ENCODE results near the gene SLFN14.

SLFN14 gene

GRCh38 chr17:35578197-35578928 lies 17.7 kb upstream of the SLFN14 start, which contains the start of gene PEX12 (continued):
- TF ChIP-seq, protein P1, sequence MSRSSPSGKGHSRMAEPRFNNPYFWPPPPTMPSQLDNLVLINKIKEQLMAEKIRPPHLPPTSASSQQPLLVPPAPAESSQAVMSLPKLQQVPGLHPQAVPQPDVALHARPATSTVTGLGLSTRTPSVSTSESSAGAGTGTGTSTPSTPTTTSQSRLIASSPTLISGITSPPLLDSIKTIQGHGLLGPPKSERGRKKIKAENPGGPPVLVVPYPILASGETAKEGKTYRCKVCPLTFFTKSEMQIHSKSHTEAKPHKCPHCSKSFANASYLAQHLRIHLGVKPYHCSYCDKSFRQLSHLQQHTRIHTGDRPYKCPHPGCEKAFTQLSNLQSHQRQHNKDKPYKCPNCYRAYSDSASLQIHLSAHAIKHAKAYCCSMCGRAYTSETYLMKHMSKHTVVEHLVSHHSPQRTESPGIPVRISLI (tag by site-specific recombination; IDR thresholded peaks at IDR 0.05): no peak
- TF ChIP-seq ZSCAN30 (tag by site-specific recombination; IDR thresholded peaks at IDR 0.05): peak; percentile 14; the same call in 1 of the 2 replicates
- TF ChIP-seq ZNF596 (tag by site-specific recombination; IDR thresholded peaks at IDR 0.05): no peak
- no peak for TF ChIP-seq TRIM28 (IDR thresholded peaks at IDR 0.05; ENCODE audit: borderline replicate concordance, low read length)
- peak; percentile 79 for TF ChIP-seq GLIS2 (tag by site-specific recombination; IDR thresholded peaks at IDR 0.05)
- peak; percentile 75; the same call in 1 of the 2 replicates for TF ChIP-seq ZNF639 (tag by site-specific recombination; IDR thresholded peaks at IDR 0.05)
- no peak for TF ChIP-seq ZNF175 (tag by site-specific recombination; IDR thresholded peaks at IDR 0.05)
- TF ChIP-seq SP2 (tag by site-specific recombination; IDR thresholded peaks at IDR 0.05): peak; percentile 84
- TF ChIP-seq SALL2 (tag by site-specific recombination; IDR thresholded peaks at IDR 0.05; ENCODE audit: borderline replicate concordance): no peak
- peak; percentile 71; the same call in 1 of the 2 replicates for TF ChIP-seq ZEB2 (tag by site-specific recombination; IDR thresholded peaks at IDR 0.05)
- TF ChIP-seq, protein P2, sequence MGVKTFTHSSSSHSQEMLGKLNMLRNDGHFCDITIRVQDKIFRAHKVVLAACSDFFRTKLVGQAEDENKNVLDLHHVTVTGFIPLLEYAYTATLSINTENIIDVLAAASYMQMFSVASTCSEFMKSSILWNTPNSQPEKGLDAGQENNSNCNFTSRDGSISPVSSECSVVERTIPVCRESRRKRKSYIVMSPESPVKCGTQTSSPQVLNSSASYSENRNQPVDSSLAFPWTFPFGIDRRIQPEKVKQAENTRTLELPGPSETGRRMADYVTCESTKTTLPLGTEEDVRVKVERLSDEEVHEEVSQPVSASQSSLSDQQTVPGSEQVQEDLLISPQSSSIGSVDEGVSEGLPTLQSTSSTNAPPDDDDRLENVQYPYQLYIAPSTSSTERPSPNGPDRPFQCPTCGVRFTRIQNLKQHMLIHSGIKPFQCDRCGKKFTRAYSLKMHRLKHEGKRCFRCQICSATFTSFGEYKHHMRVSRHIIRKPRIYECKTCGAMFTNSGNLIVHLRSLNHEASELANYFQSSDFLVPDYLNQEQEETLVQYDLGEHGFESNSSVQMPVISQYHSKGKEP (tag by site-specific recombination; IDR thresholded peaks at IDR 0.05): no peak; the same call in 1 of the 2 replicates
- TF ChIP-seq ZNF121 (tag by site-specific recombination; IDR thresholded peaks at IDR 0.05): no peak
- peak; percentile 69; the same call in 1 of the 2 replicates for TF ChIP-seq ZFP37 (tag by site-specific recombination; IDR thresholded peaks at IDR 0.05)
- no peak for TF ChIP-seq GFI1B (tag by site-specific recombination; IDR thresholded peaks at IDR 0.05)
- TF ChIP-seq ZNF629 (tag by site-specific recombination; IDR thresholded peaks at IDR 0.05): peak; percentile 95
- no peak for TF ChIP-seq PRDM6 (tag by site-specific recombination; IDR thresholded peaks at IDR 0.05)
- TF ChIP-seq SETDB1 (IDR thresholded peaks at IDR 0.05; ENCODE audit: insufficient read length, low read length): no peak
- TF ChIP-seq ZNF560 (tag by site-specific recombination; IDR thresholded peaks at IDR 0.05; ENCODE audit: borderline replicate concordance): no peak
- no peak for TF ChIP-seq ZNF404 (tag by site-specific recombination; IDR thresholded peaks at IDR 0.05)
- no peak for TF ChIP-seq ZNF704 (tag by site-specific recombination; IDR thresholded peaks at IDR 0.05)
- 0 out of 2 replicates have a peak, but pooled peaks have one; percentile 2 for TF ChIP-seq ZNF146 (tag by site-specific recombination; IDR thresholded peaks at IDR 0.05)
- TF ChIP-seq ZNF549 (tag by site-specific recombination; IDR thresholded peaks at IDR 0.05): no peak
- peak; percentile 77 for TF ChIP-seq KLF9 (tag by site-specific recombination; IDR thresholded peaks at IDR 0.05; ENCODE audit: low read depth)
- no peak for TF ChIP-seq ZFP69B (tag by site-specific recombination; IDR thresholded peaks at IDR 0.05)
- TF ChIP-seq ZNF423 (tag by site-specific recombination; IDR thresholded peaks at IDR 0.05): no peak
- no peak for TF ChIP-seq ZNF776 (tag by site-specific recombination; IDR thresholded peaks at IDR 0.05; ENCODE audit: borderline replicate concordance)
- TF ChIP-seq, protein P3, sequence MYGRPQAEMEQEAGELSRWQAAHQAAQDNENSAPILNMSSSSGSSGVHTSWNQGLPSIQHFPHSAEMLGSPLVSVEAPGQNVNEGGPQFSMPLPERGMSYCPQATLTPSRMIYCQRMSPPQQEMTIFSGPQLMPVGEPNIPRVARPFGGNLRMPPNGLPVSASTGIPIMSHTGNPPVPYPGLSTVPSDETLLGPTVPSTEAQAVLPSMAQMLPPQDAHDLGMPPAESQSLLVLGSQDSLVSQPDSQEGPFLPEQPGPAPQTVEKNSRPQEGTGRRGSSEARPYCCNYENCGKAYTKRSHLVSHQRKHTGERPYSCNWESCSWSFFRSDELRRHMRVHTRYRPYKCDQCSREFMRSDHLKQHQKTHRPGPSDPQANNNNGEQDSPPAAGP (tag by site-specific recombination; IDR thresholded peaks at IDR 0.05): no peak; the same call in 1 of the 2 replicates
- TF ChIP-seq ZNF214 (tag by site-specific recombination; IDR thresholded peaks at IDR 0.05; ENCODE audit: borderline replicate concordance): no peak
- TF ChIP-seq ZNF768 (tag by site-specific recombination; IDR thresholded peaks at IDR 0.05): no peak
- TF ChIP-seq, protein P4, sequence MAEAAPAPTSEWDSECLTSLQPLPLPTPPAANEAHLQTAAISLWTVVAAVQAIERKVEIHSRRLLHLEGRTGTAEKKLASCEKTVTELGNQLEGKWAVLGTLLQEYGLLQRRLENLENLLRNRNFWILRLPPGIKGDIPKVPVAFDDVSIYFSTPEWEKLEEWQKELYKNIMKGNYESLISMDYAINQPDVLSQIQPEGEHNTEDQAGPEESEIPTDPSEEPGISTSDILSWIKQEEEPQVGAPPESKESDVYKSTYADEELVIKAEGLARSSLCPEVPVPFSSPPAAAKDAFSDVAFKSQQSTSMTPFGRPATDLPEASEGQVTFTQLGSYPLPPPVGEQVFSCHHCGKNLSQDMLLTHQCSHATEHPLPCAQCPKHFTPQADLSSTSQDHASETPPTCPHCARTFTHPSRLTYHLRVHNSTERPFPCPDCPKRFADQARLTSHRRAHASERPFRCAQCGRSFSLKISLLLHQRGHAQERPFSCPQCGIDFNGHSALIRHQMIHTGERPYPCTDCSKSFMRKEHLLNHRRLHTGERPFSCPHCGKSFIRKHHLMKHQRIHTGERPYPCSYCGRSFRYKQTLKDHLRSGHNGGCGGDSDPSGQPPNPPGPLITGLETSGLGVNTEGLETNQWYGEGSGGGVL (tag by site-specific recombination; IDR thresholded peaks at IDR 0.05): 0 out of 2 replicates have a peak, but pooled peaks have one; percentile 24
